ENCODE results near the gene SDE2.

Gene SDE2

GRCh38 chr1:226034482-226034881, 35.3 kb upstream of the SDE2 start:
- H2AFZ ChIP-seq (ENCODE audit: low read depth) = no peak overlapping the region
- TF ChIP-seq CTCF (conservative IDR thresholded peaks at IDR 0.05; ENCODE audit: low read depth, low read length) = no peak

GRCh38 chr1:226033991-226034390, 34.8 kb upstream of the SDE2 start:
- H3K27me3 ChIP-seq (ENCODE audit: insufficient read depth, low read depth) = no peaks in the 10 kb centered on the region
- no peaks in the 10 kb centered on the region for H3K4me1 ChIP-seq (ENCODE audit: low read depth, poor library complexity, severe bottlenecking)
- no peaks in the 10 kb centered on the region for H4K20me1 ChIP-seq (ENCODE audit: insufficient read depth)
- no peak overlapping the region for H3K9ac ChIP-seq
- no peak overlapping the region for H3K4me2 ChIP-seq
- H3K27ac ChIP-seq = no peak overlapping the region
- H3K79me2 ChIP-seq (ENCODE audit: insufficient read depth, low read depth) = no peaks in the 10 kb centered on the region
- no peak overlapping the region for H3K4me3 ChIP-seq (IDR thresholded peaks at IDR 0.05; ENCODE audit: insufficient read depth, low read depth, low read length)
- H3K36me3 ChIP-seq (ENCODE audit: insufficient read depth) = no peaks in the 10 kb centered on the region
- H2AFZ ChIP-seq (ENCODE audit: low read depth) = no peak overlapping the region
- TF ChIP-seq CTCF (conservative IDR thresholded peaks at IDR 0.05; ENCODE audit: low read depth, low read length) = no peak

More at GRCh38 chr1:226034482-226034881, 35.3 kb upstream of the SDE2 start:
- Histone ChIP-seq H3K27ac (no peak overlapping the region), H3K79me2 (ENCODE audit: insufficient read depth, low read depth) (no peaks in the 10 kb centered on the region), H3K27me3 (ENCODE audit: insufficient read depth, low read depth) (no peaks in the 10 kb centered on the region), H4K20me1 (ENCODE audit: insufficient read depth) (no peaks in the 10 kb centered on the region), H3K36me3 (ENCODE audit: insufficient read depth) (no peaks in the 10 kb centered on the region), H3K4me3 (IDR thresholded peaks at IDR 0.05; ENCODE audit: insufficient read depth, low read depth, low read length) (no peak overlapping the region), H3K4me2 (no peak overlapping the region), H3K4me1 (ENCODE audit: low read depth, poor library complexity, severe bottlenecking) (no peaks in the 10 kb centered on the region), H3K9ac (no peak overlapping the region)

GRCh38 chr1:226033582-226033981, 34.4 kb upstream of the SDE2 start:
- no peak for TF ChIP-seq CTCF (conservative IDR thresholded peaks at IDR 0.05; ENCODE audit: low read depth, low read length)
- Histone ChIP-seq H3K9ac (no peak overlapping the region), H3K27me3 (ENCODE audit: insufficient read depth, low read depth) (no peaks in the 10 kb centered on the region), H3K4me2 (no peak overlapping the region), H4K20me1 (ENCODE audit: insufficient read depth) (no peaks in the 10 kb centered on the region), H3K79me2 (ENCODE audit: insufficient read depth, low read depth) (no peaks in the 10 kb centered on the region), H3K27ac (no peak overlapping the region), H3K4me3 (IDR thresholded peaks at IDR 0.05; ENCODE audit: insufficient read depth, low read depth, low read length) (no peak overlapping the region), H3K36me3 (ENCODE audit: insufficient read depth) (no peaks in the 10 kb centered on the region), H2AFZ (ENCODE audit: low read depth) (no peak overlapping the region), H3K4me1 (ENCODE audit: low read depth, poor library complexity, severe bottlenecking) (no peaks in the 10 kb centered on the region)

GRCh38 chr1:226029568-226030225, 30.6 kb upstream of the SDE2 start:
- no peaks in the 10 kb centered on the region for H3K79me2 ChIP-seq (ENCODE audit: insufficient read depth, low read depth)
- H3K27me3 ChIP-seq (ENCODE audit: insufficient read depth, low read depth) = no peaks in the 10 kb centered on the region
- TF ChIP-seq CTCF (conservative IDR thresholded peaks at IDR 0.05; ENCODE audit: low read depth, low read length) = no peak
- H3K9ac ChIP-seq = no peak overlapping the region
- no peaks in the 10 kb centered on the region for H3K36me3 ChIP-seq (ENCODE audit: insufficient read depth)
- no peak overlapping the region for H3K4me2 ChIP-seq
- no peak overlapping the region for H3K27ac ChIP-seq
- no peaks in the 10 kb centered on the region for H3K4me1 ChIP-seq (ENCODE audit: low read depth, poor library complexity, severe bottlenecking)
- H2AFZ ChIP-seq (ENCODE audit: low read depth) = no peak overlapping the region
- H3K4me3 ChIP-seq (IDR thresholded peaks at IDR 0.05; ENCODE audit: insufficient read depth, low read depth, low read length) = no peak overlapping the region
- H4K20me1 ChIP-seq (ENCODE audit: insufficient read depth) = no peaks in the 10 kb centered on the region

All from KMS-11 (cell line).